Astrocyte (in vitro differentiated cells and primary cell): ENCODE data around the gene TEX22.

Source experiments
- EZH2 ChIP-seq: IDR thresholded peaks from 2 replicates; pipeline ENCODE4 v1.6.1; 2012; ENCODE audit warnings: mild to moderate bottlenecking, low read length, inconsistent platforms; ENCODE audit not compliant: insufficient read depth
- TF ChIP-seq, protein P1 (sequence below): IDR thresholded peaks from 2 replicates; pipeline ENCODE4 v1.5.1; 2011; ENCODE audit warnings: low read depth, mild to moderate bottlenecking, inconsistent platforms, low read length, moderate library complexity; ENCODE audit not compliant: insufficient read depth

DNA sequence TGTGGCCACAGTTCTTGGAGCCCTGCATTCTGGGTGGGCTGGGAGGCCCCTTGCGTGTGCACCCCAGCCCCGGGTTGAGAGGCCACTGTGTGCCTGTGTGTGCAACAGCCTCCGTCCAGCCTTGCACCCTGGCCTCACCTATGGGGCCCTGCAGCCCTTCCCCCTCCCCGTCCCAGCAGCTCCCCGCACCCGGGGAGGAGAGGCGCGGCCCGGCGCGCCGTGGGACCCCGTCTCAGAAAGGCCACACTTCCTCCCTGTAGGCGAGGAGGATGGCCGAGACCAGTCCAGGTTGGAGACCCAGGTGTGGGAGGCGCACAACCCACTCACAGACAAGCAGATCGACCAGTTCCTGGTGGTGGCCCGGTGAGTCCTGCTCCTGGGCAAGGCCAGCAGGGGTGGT lies 59.7 kb downstream of the TEX22 start:
- TF ChIP-seq, protein P1, sequence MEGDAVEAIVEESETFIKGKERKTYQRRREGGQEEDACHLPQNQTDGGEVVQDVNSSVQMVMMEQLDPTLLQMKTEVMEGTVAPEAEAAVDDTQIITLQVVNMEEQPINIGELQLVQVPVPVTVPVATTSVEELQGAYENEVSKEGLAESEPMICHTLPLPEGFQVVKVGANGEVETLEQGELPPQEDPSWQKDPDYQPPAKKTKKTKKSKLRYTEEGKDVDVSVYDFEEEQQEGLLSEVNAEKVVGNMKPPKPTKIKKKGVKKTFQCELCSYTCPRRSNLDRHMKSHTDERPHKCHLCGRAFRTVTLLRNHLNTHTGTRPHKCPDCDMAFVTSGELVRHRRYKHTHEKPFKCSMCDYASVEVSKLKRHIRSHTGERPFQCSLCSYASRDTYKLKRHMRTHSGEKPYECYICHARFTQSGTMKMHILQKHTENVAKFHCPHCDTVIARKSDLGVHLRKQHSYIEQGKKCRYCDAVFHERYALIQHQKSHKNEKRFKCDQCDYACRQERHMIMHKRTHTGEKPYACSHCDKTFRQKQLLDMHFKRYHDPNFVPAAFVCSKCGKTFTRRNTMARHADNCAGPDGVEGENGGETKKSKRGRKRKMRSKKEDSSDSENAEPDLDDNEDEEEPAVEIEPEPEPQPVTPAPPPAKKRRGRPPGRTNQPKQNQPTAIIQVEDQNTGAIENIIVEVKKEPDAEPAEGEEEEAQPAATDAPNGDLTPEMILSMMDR = no peak
- TF ChIP-seq EZH2 = no peak
